BE2C (cell line): ENCODE measurements around the gene MEFV.

Experiments
- DNase-seq: peaks from one replicate; pipeline ENCODE4 v3.0.0-alpha.2; 2020
- H3K27me3 ChIP-seq: fragments of 250-450 bp; sonication (Bioruptor Pico); 2 replicates; pipeline ENCODE4 v1.5.1; 2020; ENCODE audit warnings: mild to moderate bottlenecking
- H3K36me3 ChIP-seq: fragments of 250-450 bp; sonication (Bioruptor Pico); 2 replicates; pipeline ENCODE4 v1.5.1; 2020; ENCODE audit warnings: mild to moderate bottlenecking
- H3K4me1 ChIP-seq: fragments of 250-450 bp; sonication (Bioruptor Pico); 2 replicates; pipeline ENCODE4 v1.5.1; 2020
- H3K4me3 ChIP-seq: 2 replicates; pipeline ENCODE4 v1.5.1; 2011; ENCODE audit warnings: low read depth, low read length
- H3K9me3 ChIP-seq: fragments of 250-450 bp; sonication (Bioruptor Pico); 2 replicates; pipeline ENCODE4 v1.5.1; 2020
- CTCF ChIP-seq: IDR thresholded peaks from 2 replicates; pipeline ENCODE4 v1.5.1; 2012; ENCODE audit warnings: mild to moderate bottlenecking, low read depth, low read length

MEFV gene

GRCh38 chr16:3192476-3193019 is 63.9 kb downstream of the MEFV start:
- no peak overlapping the region for H3K4me3 ChIP-seq
- peaks cover 17% of the 10 kb centered on the region for H3K27me3 ChIP-seq
- no peak for DNase-seq
- no peaks in the 10 kb centered on the region for H3K36me3 ChIP-seq
- H3K4me1 ChIP-seq, result no peaks in the 10 kb centered on the region
- H3K9me3 ChIP-seq, result no peaks in the 10 kb centered on the region
- no peak for TF ChIP-seq CTCF
